ENCODE measurements around the gene RPL35.

GRCh38 chr9:124828489-124829333, 33.0 kb downstream of the RPL35 start:
- TF ChIP-seq POLR2AphosphoS5 (IDR thresholded peaks at IDR 0.05; ENCODE audit: low read depth), result no peak
- TF ChIP-seq EZH2phosphoT487 (IDR thresholded peaks at IDR 0.05; ENCODE audit: unreplicated experiment), result no peak
- TF ChIP-seq REST (IDR thresholded peaks at IDR 0.05; ENCODE audit: unreplicated experiment), result no peak
- no peak for TF ChIP-seq EZH2 (IDR thresholded peaks at IDR 0.05; ENCODE audit: low read depth, unreplicated experiment)
- TF ChIP-seq CTCF (conservative IDR thresholded peaks at IDR 0.05; ENCODE audit: low read depth in 2 of 2), result no peak
- no peak for TF ChIP-seq STAT1 (IDR thresholded peaks at IDR 0.05; ENCODE audit: unreplicated experiment)

Measured in GM23338 (cell line).